SK-N-SH (cell line): ENCODE results near the gene KIAA1210.

Source experiments
- CHD2 ChIP-seq: fragments of 150-350 bp; IDR thresholded peaks from 2 replicates; pipeline ENCODE4 v1.6.1; 2018; ENCODE audit warnings: low read length; ENCODE audit not compliant: partially characterized antibody
- EZH2phosphoT487 ChIP-seq: fragments of 200-600 bp; sonication (generic); IDR thresholded peaks from 2 replicates; pipeline ENCODE4 v1.6.1; 2017; ENCODE audit warnings: low read depth, mixed run types, mild to moderate bottlenecking, antibody characterized with exemption, moderate library complexity, borderline replicate concordance
- MEF2A ChIP-seq: IDR thresholded peaks from 2 replicates; pipeline ENCODE4 v1.4.0; 2012; ENCODE audit warnings: low read depth, borderline replicate concordance
- POLR2AphosphoS5 ChIP-seq: IDR thresholded peaks from 2 replicates; pipeline ENCODE4 v1.6.1; 2012; ENCODE audit warnings: low read depth, low read length
- RFX5 ChIP-seq: IDR thresholded peaks from 2 replicates; pipeline ENCODE4 v1.6.1; 2012; ENCODE audit warnings: mild to moderate bottlenecking, improper control_type of control experiment, low read length
- TAF1 ChIP-seq: IDR thresholded peaks from 2 replicates; pipeline ENCODE4 v1.6.1; 2012; ENCODE audit warnings: low read depth, mild to moderate bottlenecking, low read length, moderate library complexity, borderline replicate concordance
- TCF12 ChIP-seq: IDR thresholded peaks from 2 replicates; pipeline ENCODE4 v1.4.0; 2012
- YY1 ChIP-seq: IDR thresholded peaks from 2 replicates; pipeline ENCODE4 v1.4.0; 2012; ENCODE audit warnings: low read depth, mild to moderate bottlenecking
- TF ChIP-seq, protein P1 (sequence below): fragments of 200-600 bp; sonication (generic); IDR thresholded peaks from 2 replicates; pipeline ENCODE4 v1.6.1; 2017; ENCODE audit warnings: antibody characterized with exemption, mild to moderate bottlenecking, moderate library complexity

DNA sequence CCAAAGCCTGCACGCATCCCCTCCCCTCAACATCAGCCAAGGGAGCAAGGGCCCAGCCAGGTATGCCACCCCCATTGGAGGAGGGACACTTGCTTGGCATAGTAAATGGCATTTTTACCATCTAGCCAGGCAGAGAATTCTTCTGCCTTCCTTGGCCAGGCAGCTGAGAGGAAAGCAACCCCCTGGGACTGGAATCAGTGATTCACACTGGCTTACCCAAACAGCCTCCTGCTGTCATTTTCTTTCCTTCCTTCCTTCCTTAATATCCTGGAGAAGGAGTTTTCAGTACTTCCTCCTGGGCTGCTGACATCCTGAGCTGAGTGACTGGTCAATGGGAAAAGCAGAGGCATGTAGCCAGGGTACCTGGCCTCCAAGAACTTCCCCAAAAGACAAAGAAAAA, 28.6 kb upstream of the KIAA1210 start:
- TF ChIP-seq POLR2AphosphoS5 (no peak), EZH2phosphoT487 (no peak), YY1 (no peak), MEF2A (no peak), TAF1 (no peak), TCF12 (no peak), RFX5 (no peak), CHD2 (no peak)
- TF ChIP-seq, protein P1, sequence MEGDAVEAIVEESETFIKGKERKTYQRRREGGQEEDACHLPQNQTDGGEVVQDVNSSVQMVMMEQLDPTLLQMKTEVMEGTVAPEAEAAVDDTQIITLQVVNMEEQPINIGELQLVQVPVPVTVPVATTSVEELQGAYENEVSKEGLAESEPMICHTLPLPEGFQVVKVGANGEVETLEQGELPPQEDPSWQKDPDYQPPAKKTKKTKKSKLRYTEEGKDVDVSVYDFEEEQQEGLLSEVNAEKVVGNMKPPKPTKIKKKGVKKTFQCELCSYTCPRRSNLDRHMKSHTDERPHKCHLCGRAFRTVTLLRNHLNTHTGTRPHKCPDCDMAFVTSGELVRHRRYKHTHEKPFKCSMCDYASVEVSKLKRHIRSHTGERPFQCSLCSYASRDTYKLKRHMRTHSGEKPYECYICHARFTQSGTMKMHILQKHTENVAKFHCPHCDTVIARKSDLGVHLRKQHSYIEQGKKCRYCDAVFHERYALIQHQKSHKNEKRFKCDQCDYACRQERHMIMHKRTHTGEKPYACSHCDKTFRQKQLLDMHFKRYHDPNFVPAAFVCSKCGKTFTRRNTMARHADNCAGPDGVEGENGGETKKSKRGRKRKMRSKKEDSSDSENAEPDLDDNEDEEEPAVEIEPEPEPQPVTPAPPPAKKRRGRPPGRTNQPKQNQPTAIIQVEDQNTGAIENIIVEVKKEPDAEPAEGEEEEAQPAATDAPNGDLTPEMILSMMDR: no peak
